HCT116 (cell line): Measurements from ENCODE around the gene RALGPS1. TPM values are rescaled to one million over a fixed set of nuclear protein-coding genes. Genes with fewer than 3 reads are reported as not detected.

Source experiments
- ATAC-seq: fragments of 200-7000 bp; cut with Tn5 transposase; 2 replicates; pipeline ENCODE4 v1.9.1; 2020; ENCODE audit warnings: mild to moderate bottlenecking, moderate library complexity
- BruUV-seq: library from RNA; stranded (reverse); fragments of 400-500 nt; replicated peaks from 2 replicates; lab custom pipeline; 2021; lab: Mats Ljungman, UMichigan
- CTCF ChIA-PET: fragments of 300-600 bp; sonication (Branson Sonifier 250); formaldehyde crosslinking; loops from one replicate; lab custom pipeline; 2021; ENCODE audit warnings: antibody characterized with exemption; lab: Charles Lee
- POLR2A ChIA-PET: fragments of 300-600, 350-600 bp; sonication (Branson Sonifier 250); formaldehyde crosslinking; loops from one replicate; lab custom pipeline; 2021; ENCODE audit warnings: antibody characterized with exemption; lab: Charles Lee
- RAD21 ChIA-PET, 2 experiments: fragments of 300-600 bp; sonication (Branson Sonifier 250); formaldehyde crosslinking; loops; one replicate each; lab custom pipeline; 2023; ENCODE audit warnings: low total read pairs in 2 of 2; ENCODE audit not compliant: uncharacterized antibody in 2 of 2, unreplicated experiment in 2 of 2, low non-redundant PET in 1 of 2; lab: Charles Lee
- DNase-seq: peaks from one replicate; pipeline ENCODE4 v3.0.0-alpha.2; 2010; ENCODE audit warnings: low read depth, low spot score
- H2AFZ ChIP-seq: fragments of 200-600 bp; shearing (Covaris generic), sonication (generic); 2 replicates; pipeline ENCODE4 v1.6.1; 2017; ENCODE audit warnings: low read depth, mixed run types, mixed read lengths, antibody characterized with exemption, low read length; ENCODE audit not compliant: poor library complexity, severe bottlenecking
- H3K27ac ChIP-seq: 2 replicates; pipeline ENCODE4 v1.5.1; 2012; ENCODE audit warnings: low read depth, low read length
- H3K27me3 ChIP-seq: fragments of 200-600 bp; sonication (generic); 2 replicates; pipeline ENCODE4 v1.6.1; 2016; ENCODE audit warnings: mixed run types, low read length, mixed read lengths; ENCODE audit not compliant: insufficient read depth
- H3K36me3 ChIP-seq, 2 experiments: fragments of 200-500 bp in 1 of 2; fragments of 200-600 bp in 1 of 2; sonication (Bioruptor generic) in 1 of 2; sonication (generic) in 1 of 2; 2 replicates each; pipeline versions ENCODE4 v1.5.1 to v1.6.1; 2014 to 2016; ENCODE audit warnings: low read length in 2 of 2, inconsistent platforms in 1 of 2, mixed read lengths in 1 of 2, mixed run types in 1 of 2; ENCODE audit not compliant: insufficient read depth in 2 of 2, control insufficient read depth in 1 of 2
- H3K4me1 ChIP-seq, 2 experiments: fragments of 200-600 bp in 1 of 2; sonication (generic) in 1 of 2; 2 replicates each; pipeline versions ENCODE4 v1.5.1 to v1.6.1; 2012 to 2017; ENCODE audit warnings: low read length in 2 of 2, inconsistent platforms in 1 of 2, mild to moderate bottlenecking in 1 of 2, mixed read lengths in 1 of 2, mixed run types in 1 of 2, moderate library complexity in 1 of 2; ENCODE audit not compliant: insufficient read depth in 2 of 2, control insufficient read depth in 1 of 2
- H3K4me2 ChIP-seq: fragments of 200-600 bp; sonication (generic); 2 replicates; pipeline ENCODE4 v1.6.1; 2017; ENCODE audit warnings: mixed run types, low read length, mixed read lengths
- H3K4me3 ChIP-seq, 2 experiments: fragments of 200-600 bp in 1 of 2; sonication (generic) in 1 of 2; replicated peaks in 1 of 2; 2 replicates each; pipeline ENCODE4 v1.5.1; 2011 to 2016; ENCODE audit warnings: low read length in 2 of 2, control low read depth in 1 of 2, low read depth in 1 of 2, mild to moderate bottlenecking in 1 of 2, mixed read lengths in 1 of 2, mixed run types in 1 of 2
- H3K79me2 ChIP-seq: fragments of 200-600 bp; sonication (generic); 2 replicates; pipeline ENCODE4 v1.6.1; 2017; ENCODE audit warnings: mild to moderate bottlenecking, mixed run types, low read length, moderate library complexity, mixed read lengths; ENCODE audit not compliant: insufficient read depth
- H3K9ac ChIP-seq: fragments of 200-600 bp; sonication (generic); 2 replicates; pipeline ENCODE4 v1.6.1; 2016; ENCODE audit warnings: low read length, mixed read lengths
- H3K9me2 ChIP-seq: fragments of 200-600 bp; sonication (generic), shearing (Covaris generic); 2 replicates; pipeline ENCODE4 v1.6.1; 2017; ENCODE audit warnings: mixed run types, mild to moderate bottlenecking, moderate library complexity; ENCODE audit not compliant: insufficient read depth
- H3K9me3 ChIP-seq, 2 experiments: fragments of 200-500 bp in 1 of 2; fragments of 200-600 bp in 1 of 2; sonication (Bioruptor generic) in 1 of 2; sonication (generic) in 1 of 2; 2 replicates each; pipeline ENCODE4 v1.6.1; 2014 to 2017; ENCODE audit warnings: low read length in 2 of 2, mixed read lengths in 2 of 2, inconsistent platforms in 1 of 2, low read depth in 1 of 2, mild to moderate bottlenecking in 1 of 2, mixed run types in 1 of 2, moderate library complexity in 1 of 2; ENCODE audit not compliant: control insufficient read depth in 1 of 2, insufficient read depth in 1 of 2
- H4K20me1 ChIP-seq: fragments of 200-600 bp; sonication (generic), shearing (Covaris generic); 2 replicates; pipeline ENCODE4 v1.6.1; 2017; ENCODE audit warnings: mixed run types, mild to moderate bottlenecking, moderate library complexity; ENCODE audit not compliant: insufficient read depth
- ATF3 ChIP-seq: IDR thresholded peaks from 2 replicates; pipeline ENCODE4 v1.6.1; 2012
- CBX3 ChIP-seq: IDR thresholded peaks from 2 replicates; pipeline ENCODE4 v1.6.1; 2012; ENCODE audit warnings: low read depth
- CEBPB ChIP-seq: IDR thresholded peaks from 2 replicates; pipeline ENCODE4 v1.6.1; 2012; ENCODE audit warnings: low read depth
- CTCF ChIP-seq, 3 experiments: fragments of 200-600 bp in 1 of 3; sonication (generic) in 1 of 3; IDR thresholded peaks in 2 of 3; conservative IDR thresholded peaks in 1 of 3; 2 replicates each; pipeline ENCODE4 v1.5.1; 2012 to 2017; ENCODE audit warnings: low read depth in 2 of 3, low read length in 2 of 3, antibody characterized with exemption in 1 of 3, borderline replicate concordance in 1 of 3, control low read depth in 1 of 3, mild to moderate bottlenecking in 1 of 3, mixed read lengths in 1 of 3, mixed run types in 1 of 3, moderate library complexity in 1 of 3; ENCODE audit not compliant: insufficient read depth in 1 of 3
- EGR1 ChIP-seq: IDR thresholded peaks from 2 replicates; pipeline ENCODE4 v1.6.1; 2012; ENCODE audit warnings: low read depth
- ELF1 ChIP-seq: IDR thresholded peaks from 2 replicates; pipeline ENCODE4 v1.6.1; 2012; ENCODE audit warnings: low read depth, borderline replicate concordance
- EZH2 ChIP-seq: fragments of 200-600 bp; sonication (generic); IDR thresholded peaks from 2 replicates; pipeline ENCODE4 v1.6.1; 2017; ENCODE audit warnings: antibody characterized with exemption, mixed run types
- FOSL1 ChIP-seq: IDR thresholded peaks from 2 replicates; pipeline ENCODE4 v1.6.1; 2012; ENCODE audit warnings: low read depth
- JUND ChIP-seq: IDR thresholded peaks from 2 replicates; pipeline ENCODE4 v1.6.1; 2012
- POLR2A ChIP-seq: IDR thresholded peaks from 2 replicates; pipeline ENCODE4 v1.7.0; 2011; ENCODE audit warnings: borderline replicate concordance; ENCODE audit not compliant: insufficient read depth, insufficient read length; ENCODE audit errors: extremely low read depth
- POLR2AphosphoS5 ChIP-seq: IDR thresholded peaks from 2 replicates; pipeline ENCODE4 v1.6.1; 2011; ENCODE audit warnings: mild to moderate bottlenecking, low read depth, low read length, moderate library complexity
- RAD21 ChIP-seq: IDR thresholded peaks from 2 replicates; pipeline ENCODE4 v1.6.1; 2012; ENCODE audit warnings: low read depth, mild to moderate bottlenecking
- REST ChIP-seq: IDR thresholded peaks from 2 replicates; pipeline ENCODE4 v1.6.1; 2012; ENCODE audit warnings: low read depth
- SP1 ChIP-seq: IDR thresholded peaks from 2 replicates; pipeline ENCODE4 v1.6.1; 2012; ENCODE audit warnings: low read depth
- SRF ChIP-seq: IDR thresholded peaks from 2 replicates; pipeline ENCODE4 v1.6.1; 2012; ENCODE audit warnings: low read depth
- TCF7L2 ChIP-seq: IDR thresholded peaks from 2 replicates; pipeline ENCODE4 v1.7.0; 2011; ENCODE audit warnings: borderline replicate concordance, inconsistent platforms; ENCODE audit not compliant: insufficient read depth, insufficient read length; ENCODE audit errors: extremely low read depth
- ZBTB33 ChIP-seq: IDR thresholded peaks from 2 replicates; pipeline ENCODE4 v1.6.1; 2011; ENCODE audit warnings: mild to moderate bottlenecking, low read length, moderate library complexity; ENCODE audit not compliant: insufficient replicate concordance; ENCODE audit errors: extremely low read depth
- ZFX ChIP-seq: fragments of 450-650 bp; IDR thresholded peaks from 2 replicates; pipeline ENCODE4 v1.6.1; 2017
- ZNF274 ChIP-seq: fragments of 200-500 bp; sonication (Bioruptor generic); IDR thresholded peaks from 2 replicates; pipeline ENCODE4 v1.6.1; 2014; ENCODE audit warnings: mild to moderate bottlenecking, low read depth, low read length, inconsistent platforms
- intact Hi-C: fragments of 100-400 bp; cut with micrococcal nuclease; formaldehyde crosslinking; loops from 2 replicates; pipeline ENCODE4 v1.10.0; 2022
- total RNA-seq: library from RNA; stranded (reverse); gene quantifications from one replicate; pipeline ENCODE4 v1.2.1, GENCODE V29; 2021; ENCODE audit not compliant: unreplicated experiment

RALGPS1 gene
- total RNA-seq, 1 experiment from 2014 or later: 7.6 TPM

GRCh38 chr9:127136081-127136879 is 221.7 kb downstream of the RALGPS1 start:
- ChIA-PET RAD21 (no interaction called here), CTCF (no interaction called here)
- no peak for ATAC-seq

More at GRCh38 chr9:127136081-127136879, 221.7 kb downstream of the RALGPS1 start:
- Histone ChIP-seq H3K36me3 (no peaks in the 10 kb centered on the region), H4K20me1 (no peaks in the 10 kb centered on the region), H3K4me2 (no peak overlapping the region), H3K9me2 (no peaks in the 10 kb centered on the region), H3K27me3 (no peaks in the 10 kb centered on the region), H3K9ac (no peak overlapping the region), H3K4me3 (no peak overlapping the region), H3K9me3 (no peaks in the 10 kb centered on the region), H3K4me1 (peaks cover 18 to 22% of the 10 kb centered on the region in 2 experiments), H2AFZ (no peak overlapping the region), H3K27ac (no peak overlapping the region), H3K79me2 (no peaks in the 10 kb centered on the region)
- intact Hi-C loops: no loop called here
- no peak for DNase-seq
- no peak for TF ChIP-seq TCF7L2
- no peak for TF ChIP-seq ZBTB33
- TF ChIP-seq REST: no peak
- TF ChIP-seq ELF1: no peak
- no peak for TF ChIP-seq JUND
- TF ChIP-seq RAD21: no peak
- TF ChIP-seq POLR2AphosphoS5: no peak
- TF ChIP-seq FOSL1: no peak
- TF ChIP-seq CEBPB: no peak
- TF ChIP-seq ATF3: no peak
- TF ChIP-seq CBX3: no peak
- TF ChIP-seq SP1: no peak
- no peak for TF ChIP-seq ZFX
- no peak for TF ChIP-seq EGR1
- no peak for TF ChIP-seq SRF
- no peak for TF ChIP-seq POLR2A
- no peak for TF ChIP-seq CTCF (IDR thresholded peaks at IDR 0.05 in 2 of 3, conservative IDR thresholded peaks at IDR 0.05 in 1 of 3; ENCODE audit: borderline replicate concordance in 1 of 3, insufficient read depth in 1 of 3, low read depth in 2 of 3, low read length in 2 of 3)
- no peak for TF ChIP-seq EZH2
- no peak for TF ChIP-seq ZNF274
- POLR2A ChIA-PET: no interaction called here
- no TSS peak for BruUV-seq
